GM12878 (cell line): Measurements from ENCODE around the gene ARHGAP32. TPM values are rescaled to one million over a fixed set of nuclear protein-coding genes. Genes with fewer than 3 reads are reported as not detected.

Experiments used
- ATAC-seq: fragments of 200-7000 bp; cut with Tn5 transposase; 3 replicates; pipeline ENCODE4 v1.9.1; 2020; ENCODE audit warnings: mild to moderate bottlenecking, moderate library complexity
- BruUV-seq: library from RNA; stranded (reverse); fragments of 400-500 nt; replicated peaks from 2 replicates; lab custom pipeline; 2021; lab: Mats Ljungman, UMichigan
- CTCF ChIA-PET: fragments of 300-600 bp; sonication (Branson Sonifier 250); formaldehyde crosslinking; extraction: SDS; loops from one replicate; lab custom pipeline; 2021; ENCODE audit warnings: inconsistent platforms; lab: Yijun Ruan, JAX
- POLR2A ChIA-PET: fragments of 350-600 bp; formaldehyde crosslinking; extraction: SDS; loops from one replicate; lab custom pipeline; 2021; ENCODE audit warnings: inconsistent platforms; lab: Charles Lee
- RAD21 ChIA-PET: fragments of 300-600 bp; sonication (Branson Sonifier 250); formaldehyde crosslinking; loops from one replicate; lab custom pipeline; 2023; ENCODE audit warnings: antibody characterized with exemption; ENCODE audit not compliant: unreplicated experiment; lab: Charles Lee
- SMC1A ChIA-PET: fragments of 300-600 bp; sonication (Branson Sonifier 250); formaldehyde crosslinking; loops from one replicate; lab custom pipeline; 2023; ENCODE audit not compliant: unreplicated experiment, uncharacterized antibody; lab: Charles Lee
- DNase-seq: peaks from one replicate; pipeline ENCODE4 v3.0.0-alpha.2; 2011; ENCODE audit warnings: low read depth, low spot score
- FAIRE-seq: peaks from 3 replicates; lab custom pipeline; 2011; peaks lifted over from hg19 to GRCh38; lab: Jason Lieb, UNC
- H2AFZ ChIP-seq: 2 replicates; pipeline ENCODE4 v1.6.0; 2011; ENCODE audit warnings: low read depth, low read length, control low read depth; ENCODE audit not compliant: control insufficient read depth
- H3K27ac ChIP-seq: 2 replicates; pipeline ENCODE4 v1.5.1; 2011; ENCODE audit warnings: control low read depth; ENCODE audit not compliant: control insufficient read depth, insufficient read depth
- H3K27me3 ChIP-seq, 2 experiments: replicated peaks in 1 of 2; 2 replicates each; pipeline versions ENCODE4 v1.6.0 to v1.6.1; 2011; ENCODE audit warnings: low read length in 1 of 2; ENCODE audit not compliant: control insufficient read depth in 2 of 2, insufficient read depth in 2 of 2
- H3K36me3 ChIP-seq, 2 experiments: 2 replicates each; pipeline ENCODE4 v1.5.1; 2011; ENCODE audit warnings: low read length in 1 of 2; ENCODE audit not compliant: control insufficient read depth in 2 of 2, insufficient read depth in 2 of 2
- H3K4me1 ChIP-seq: 2 replicates; pipeline ENCODE4 v1.6.1; 2011; ENCODE audit warnings: mild to moderate bottlenecking, low read length, moderate library complexity, mixed read lengths; ENCODE audit not compliant: control insufficient read depth, insufficient read depth
- H3K4me2 ChIP-seq: 2 replicates; pipeline ENCODE4 v1.6.0; 2011; ENCODE audit warnings: control low read depth; ENCODE audit not compliant: control insufficient read depth, insufficient read depth
- H3K4me3 ChIP-seq: fragments of 200-600 bp; sonication (generic); 2 replicates; pipeline ENCODE4 v1.5.1; 2016
- H3K79me2 ChIP-seq: 2 replicates; pipeline ENCODE4 v1.6.0; 2011; ENCODE audit warnings: low read length; ENCODE audit not compliant: control insufficient read depth, insufficient read depth
- H3K9ac ChIP-seq: 2 replicates; pipeline ENCODE4 v1.8.0; 2011; ENCODE audit warnings: low read length, control low read depth, mixed read lengths; ENCODE audit not compliant: control insufficient read depth, insufficient read depth
- H3K9me3 ChIP-seq: replicated peaks from 3 replicates; pipeline ENCODE4 v1.5.1; 2011; ENCODE audit warnings: mild to moderate bottlenecking, low read length; ENCODE audit not compliant: control insufficient read depth, insufficient read depth
- H4K20me1 ChIP-seq: 2 replicates; pipeline ENCODE4 v1.6.0; 2011; ENCODE audit not compliant: control insufficient read depth, insufficient read depth
- ASH2L ChIP-seq: fragments of 300-600, 200-600 bp; sonication (generic); IDR thresholded peaks from 2 replicates; pipeline ENCODE4 v1.6.1; 2017; ENCODE audit warnings: low read depth, mild to moderate bottlenecking, borderline replicate concordance
- EGR1 ChIP-seq, 2 experiments: IDR thresholded peaks; 1 replicate in 1 of 2; 2 replicates in 1 of 2; pipeline ENCODE4 v1.6.1; 2011 to 2012; ENCODE audit warnings: low read depth in 2 of 2, low read length in 2 of 2, borderline replicate concordance in 1 of 2, mild to moderate bottlenecking in 1 of 2, moderate library complexity in 1 of 2
- IKZF1 ChIP-seq: fragments of 450-650 bp; conservative IDR thresholded peaks from 2 replicates; pipeline ENCODE4 v1.6.1; 2017; ENCODE audit warnings: antibody characterized with exemption, mild to moderate bottlenecking
- MAX ChIP-seq: IDR thresholded peaks from 2 replicates; pipeline ENCODE4 v1.6.1; 2012; ENCODE audit warnings: low read depth, low read length, improper control_type of control experiment
- MYB ChIP-seq: fragments of 150-350 bp; IDR thresholded peaks from 2 replicates; pipeline ENCODE4 v1.6.1; 2014; ENCODE audit warnings: mild to moderate bottlenecking, low read depth, low read length, borderline replicate concordance
- NFXL1 ChIP-seq: fragments of 450-650 bp; IDR thresholded peaks from 2 replicates; pipeline ENCODE4 v1.6.1; 2017; ENCODE audit warnings: antibody characterized with exemption, mild to moderate bottlenecking, borderline replicate concordance
- NRF1 ChIP-seq: conservative IDR thresholded peaks from 2 replicates; pipeline ENCODE4 v1.6.1; 2011; ENCODE audit warnings: mild to moderate bottlenecking, low read depth, low read length, improper control_type of control experiment
- RCOR1 ChIP-seq: conservative IDR thresholded peaks from 2 replicates; pipeline ENCODE4 v1.6.1; 2012; ENCODE audit warnings: low read depth, low read length, improper control_type of control experiment
- SMC3 ChIP-seq: IDR thresholded peaks from 2 replicates; pipeline ENCODE4 v1.6.1; 2011; ENCODE audit warnings: low read length, improper control_type of control experiment, borderline replicate concordance
- SUPT20H ChIP-seq: IDR thresholded peaks from 2 replicates; pipeline ENCODE4 v1.6.1; 2011; ENCODE audit warnings: low read depth, mild to moderate bottlenecking, low read length, moderate library complexity, borderline replicate concordance; ENCODE audit not compliant: control insufficient read depth
- WRNIP1 ChIP-seq: IDR thresholded peaks from 2 replicates; pipeline ENCODE4 v1.6.1; 2011; ENCODE audit warnings: low read depth, low read length, improper control_type of control experiment, borderline replicate concordance
- ZNF24 ChIP-seq: fragments of 450-650 bp; IDR thresholded peaks from 2 replicates; pipeline ENCODE4 v1.6.1; 2017; ENCODE audit warnings: antibody characterized with exemption, mild to moderate bottlenecking
- WGBS: methylation state at CpG from one replicate; pipeline ENCODE4 v1.1.6; 2016; ENCODE audit warnings: low lambda C conversion rate; ENCODE audit not compliant: insufficient replicate concordance, insufficient coverage; ENCODE audit errors: missing lambda C conversion rate; 5-methylcytosine and 5-hydroxymethylcytosine counted together
- in situ Hi-C: fragments of 300-500 bp; cut with MboI; formaldehyde crosslinking; loops from 9 replicates; pipeline ENCODE4 v1.14.3; 2018; ENCODE audit warnings: mixed read lengths
- intact Hi-C: fragments of 100-400 bp; cut with micrococcal nuclease; formaldehyde crosslinking; loops from one replicate; pipeline ENCODE4 v1.14.2; 2022; ENCODE audit not compliant: unreplicated experiment
- polyA plus RNA-seq, 11 experiments: library from polyadenylated mRNA; depleted of rRNA in 4 of 11; unstranded in 6 of 11; stranded (reverse) in 5 of 11; fragments of >200 nt; fragmentation: Nextera tagmentation in 4 of 11; fragmentation: Illumina TruSeq in 1 of 11; extraction: Ambion mirVana in 4 of 11; extraction: Trizol in 1 of 11; gene quantifications; 1 replicate in 1 of 11; 2 replicates in 10 of 11; pipeline versions ENCODE4 v1.2.1 to v1.2.3, GENCODE V29; 2011 to 2016; ENCODE audit warnings: inconsistent platforms in 2 of 11, missing spikeins in 2 of 11, low read depth in 1 of 11
- total RNA-seq, 4 experiments: library from RNA; depleted of rRNA in 3 of 4; stranded (reverse); fragments of >200 nt in 3 of 4; fragmentation: Illumina TruSeq in 1 of 4; extraction: Trizol in 1 of 4; gene quantifications; 2 replicates each; pipeline versions ENCODE4 v1.2.1 to v1.2.3, GENCODE V29; 2013 to 2021
- TF ChIP-seq, protein P1 (sequence below): IDR thresholded peaks from 2 replicates; pipeline ENCODE4 v1.6.1; 2012; ENCODE audit warnings: mild to moderate bottlenecking, low read depth, low read length
- TF ChIP-seq, protein P2 (sequence below): fragments of 150-350 bp; IDR thresholded peaks from 2 replicates; pipeline ENCODE4 v1.6.1; 2016; ENCODE audit warnings: low read depth, low read length

ARHGAP32 gene
- total and polyA plus RNA-seq, 10 of the 15 experiments (the other 5 are each of a cell fraction or from before 2014, with no cell fraction given) = under 0.01 to 0.46 (median 0.12) TPM; not detected in 1

GRCh38 chr11:128941573-128942271 is 250.4 kb downstream of the ARHGAP32 start (continued):
- no peak for TF ChIP-seq SUPT20H
- no peak for TF ChIP-seq IKZF1
- TF ChIP-seq WRNIP1 = no peak
- TF ChIP-seq MYB = no peak
- TF ChIP-seq RCOR1 = no peak
- TF ChIP-seq NRF1 = no peak
- no peak for TF ChIP-seq NFXL1

DNA sequence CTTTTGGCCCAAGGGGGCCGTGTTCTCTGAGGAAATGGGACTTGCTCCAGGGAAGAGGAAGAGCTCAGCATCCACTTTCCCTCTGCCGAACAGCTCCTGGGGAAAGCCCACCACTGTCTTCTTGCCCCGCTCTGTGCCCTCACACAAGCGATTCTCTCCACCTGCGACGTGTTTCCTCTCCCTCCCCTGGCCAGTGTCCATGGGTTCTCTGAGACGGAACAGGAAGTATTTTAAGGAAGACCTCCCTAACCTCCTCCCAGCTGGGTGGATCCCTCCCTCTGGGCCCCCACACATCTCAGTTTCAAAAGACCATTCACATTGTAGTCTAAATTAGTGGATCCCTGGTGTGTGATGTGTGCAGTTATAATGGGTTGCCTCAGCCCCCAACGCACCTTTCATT is 251.0 kb downstream of the ARHGAP32 start:
- Histone ChIP-seq H3K36me3 (no peaks in the 10 kb centered on the region), H3K9ac (no peak overlapping the region), H4K20me1 (no peaks in the 10 kb centered on the region; the same call in 1 of the 2 replicates), H3K4me2 (no peak overlapping the region), H3K27ac (no peak overlapping the region), H2AFZ (no peak overlapping the region), H3K4me3 (no peak overlapping the region), H3K27me3 (peaks cover 0 to 7% of the 10 kb centered on the region in 2 experiments; a peak in 2 of 4 replicates), H3K4me1 (no peaks in the 10 kb centered on the region), H3K79me2 (no peaks in the 10 kb centered on the region), H3K9me3 (no peaks in the 10 kb centered on the region)
- CTCF ChIA-PET = interaction anchor here (1.2 to 4.9 kb wide), 2 partner anchors 15 to 56 kb away, joined by 6 to 21 read pairs; no protein-coding TSS in a partner anchor
- intact Hi-C loops (no loop called here), in situ Hi-C loops (no loop called here)
- no TSS peak for BruUV-seq
- SMC1A ChIA-PET = interaction anchor here (1.1 to 1.4 kb wide), 2 partner anchors 13 to 15 kb away, joined by 3 to 5 read pairs; no protein-coding TSS in a partner anchor
- TF ChIP-seq EGR1 (IDR thresholded peaks at IDR 0.05; ENCODE audit: borderline replicate concordance in 1 of 2, low read depth in 2 of 2, low read length in 2 of 2) = no peak
- TF ChIP-seq SMC3 = no peak
- TF ChIP-seq MAX = no peak
- no peak for TF ChIP-seq ASH2L
- TF ChIP-seq, protein P1, sequence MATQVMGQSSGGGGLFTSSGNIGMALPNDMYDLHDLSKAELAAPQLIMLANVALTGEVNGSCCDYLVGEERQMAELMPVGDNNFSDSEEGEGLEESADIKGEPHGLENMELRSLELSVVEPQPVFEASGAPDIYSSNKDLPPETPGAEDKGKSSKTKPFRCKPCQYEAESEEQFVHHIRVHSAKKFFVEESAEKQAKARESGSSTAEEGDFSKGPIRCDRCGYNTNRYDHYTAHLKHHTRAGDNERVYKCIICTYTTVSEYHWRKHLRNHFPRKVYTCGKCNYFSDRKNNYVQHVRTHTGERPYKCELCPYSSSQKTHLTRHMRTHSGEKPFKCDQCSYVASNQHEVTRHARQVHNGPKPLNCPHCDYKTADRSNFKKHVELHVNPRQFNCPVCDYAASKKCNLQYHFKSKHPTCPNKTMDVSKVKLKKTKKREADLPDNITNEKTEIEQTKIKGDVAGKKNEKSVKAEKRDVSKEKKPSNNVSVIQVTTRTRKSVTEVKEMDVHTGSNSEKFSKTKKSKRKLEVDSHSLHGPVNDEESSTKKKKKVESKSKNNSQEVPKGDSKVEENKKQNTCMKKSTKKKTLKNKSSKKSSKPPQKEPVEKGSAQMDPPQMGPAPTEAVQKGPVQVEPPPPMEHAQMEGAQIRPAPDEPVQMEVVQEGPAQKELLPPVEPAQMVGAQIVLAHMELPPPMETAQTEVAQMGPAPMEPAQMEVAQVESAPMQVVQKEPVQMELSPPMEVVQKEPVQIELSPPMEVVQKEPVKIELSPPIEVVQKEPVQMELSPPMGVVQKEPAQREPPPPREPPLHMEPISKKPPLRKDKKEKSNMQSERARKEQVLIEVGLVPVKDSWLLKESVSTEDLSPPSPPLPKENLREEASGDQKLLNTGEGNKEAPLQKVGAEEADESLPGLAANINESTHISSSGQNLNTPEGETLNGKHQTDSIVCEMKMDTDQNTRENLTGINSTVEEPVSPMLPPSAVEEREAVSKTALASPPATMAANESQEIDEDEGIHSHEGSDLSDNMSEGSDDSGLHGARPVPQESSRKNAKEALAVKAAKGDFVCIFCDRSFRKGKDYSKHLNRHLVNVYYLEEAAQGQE = no peak
- TF ChIP-seq, protein P2, sequence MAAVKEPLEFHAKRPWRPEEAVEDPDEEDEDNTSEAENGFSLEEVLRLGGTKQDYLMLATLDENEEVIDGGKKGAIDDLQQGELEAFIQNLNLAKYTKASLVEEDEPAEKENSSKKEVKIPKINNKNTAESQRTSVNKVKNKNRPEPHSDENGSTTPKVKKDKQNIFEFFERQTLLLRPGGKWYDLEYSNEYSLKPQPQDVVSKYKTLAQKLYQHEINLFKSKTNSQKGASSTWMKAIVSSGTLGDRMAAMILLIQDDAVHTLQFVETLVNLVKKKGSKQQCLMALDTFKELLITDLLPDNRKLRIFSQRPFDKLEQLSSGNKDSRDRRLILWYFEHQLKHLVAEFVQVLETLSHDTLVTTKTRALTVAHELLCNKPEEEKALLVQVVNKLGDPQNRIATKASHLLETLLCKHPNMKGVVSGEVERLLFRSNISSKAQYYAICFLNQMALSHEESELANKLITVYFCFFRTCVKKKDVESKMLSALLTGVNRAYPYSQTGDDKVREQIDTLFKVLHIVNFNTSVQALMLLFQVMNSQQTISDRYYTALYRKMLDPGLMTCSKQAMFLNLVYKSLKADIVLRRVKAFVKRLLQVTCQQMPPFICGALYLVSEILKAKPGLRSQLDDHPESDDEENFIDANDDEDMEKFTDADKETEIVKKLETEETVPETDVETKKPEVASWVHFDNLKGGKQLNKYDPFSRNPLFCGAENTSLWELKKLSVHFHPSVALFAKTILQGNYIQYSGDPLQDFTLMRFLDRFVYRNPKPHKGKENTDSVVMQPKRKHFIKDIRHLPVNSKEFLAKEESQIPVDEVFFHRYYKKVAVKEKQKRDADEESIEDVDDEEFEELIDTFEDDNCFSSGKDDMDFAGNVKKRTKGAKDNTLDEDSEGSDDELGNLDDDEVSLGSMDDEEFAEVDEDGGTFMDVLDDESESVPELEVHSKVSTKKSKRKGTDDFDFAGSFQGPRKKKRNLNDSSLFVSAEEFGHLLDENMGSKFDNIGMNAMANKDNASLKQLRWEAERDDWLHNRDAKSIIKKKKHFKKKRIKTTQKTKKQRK = no peak
- no peak for TF ChIP-seq ZNF24
- no peak for ATAC-seq
- POLR2A ChIA-PET = no interaction called here
- DNase-seq = no peak
- RAD21 ChIA-PET = interaction anchor here (0.6 kb wide), 1 partner anchor 50 kb away, joined by 4 read pairs; no protein-coding TSS in a partner anchor
- no peak for FAIRE-seq
- WGBS = 33% methylated on average over 8 of the region's 8 CpGs
